HG02571 (cell line): ENCODE data around the gene GPRIN1.

Experiments used
- ATAC-seq: cut with Tn5 transposase; IDR thresholded peaks from one replicate; pipeline ENCODE4 v1.9.1; 2021; ENCODE audit warnings: mild to moderate bottlenecking, moderate library complexity; ENCODE audit not compliant: unreplicated experiment

The GPRIN1 gene

DNA sequence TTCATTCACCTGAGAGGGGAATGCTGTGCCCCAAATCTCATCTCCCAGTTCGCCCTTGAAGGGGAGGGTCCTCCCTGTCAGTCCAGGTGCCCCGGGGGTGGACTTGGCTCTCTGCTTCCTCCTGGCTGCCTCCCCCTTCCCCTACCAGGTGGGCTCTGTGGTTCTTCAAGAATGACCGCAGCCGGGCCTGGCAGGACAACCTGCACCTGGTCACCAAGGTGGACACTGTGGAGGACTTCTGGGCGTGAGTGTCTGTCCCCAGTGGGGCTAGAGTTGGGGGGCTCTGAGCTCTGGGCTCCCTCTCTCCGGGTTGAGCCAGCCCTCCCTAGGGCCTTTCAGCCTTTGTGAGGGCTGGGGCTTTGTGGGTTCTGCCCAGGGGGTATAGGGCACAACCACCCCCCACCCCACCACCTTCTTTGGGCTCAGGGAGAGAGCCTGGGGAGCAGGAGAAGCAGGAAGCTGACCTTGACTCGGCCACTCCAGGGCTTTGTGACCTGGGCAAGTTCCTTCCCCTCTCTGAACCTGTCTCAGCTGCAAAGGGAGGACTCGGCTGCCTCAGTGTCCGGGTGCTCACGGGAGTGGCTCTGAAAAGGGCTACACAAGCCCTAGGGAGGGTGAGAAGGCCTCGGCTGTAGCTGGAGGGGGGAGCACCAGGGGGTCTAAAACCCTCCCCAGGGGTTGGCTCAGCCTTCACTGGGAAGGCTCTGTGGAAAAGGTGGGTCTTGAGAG lies 33.7 kb upstream of the GPRIN1 start:
- ATAC-seq, result no peak

DNA sequence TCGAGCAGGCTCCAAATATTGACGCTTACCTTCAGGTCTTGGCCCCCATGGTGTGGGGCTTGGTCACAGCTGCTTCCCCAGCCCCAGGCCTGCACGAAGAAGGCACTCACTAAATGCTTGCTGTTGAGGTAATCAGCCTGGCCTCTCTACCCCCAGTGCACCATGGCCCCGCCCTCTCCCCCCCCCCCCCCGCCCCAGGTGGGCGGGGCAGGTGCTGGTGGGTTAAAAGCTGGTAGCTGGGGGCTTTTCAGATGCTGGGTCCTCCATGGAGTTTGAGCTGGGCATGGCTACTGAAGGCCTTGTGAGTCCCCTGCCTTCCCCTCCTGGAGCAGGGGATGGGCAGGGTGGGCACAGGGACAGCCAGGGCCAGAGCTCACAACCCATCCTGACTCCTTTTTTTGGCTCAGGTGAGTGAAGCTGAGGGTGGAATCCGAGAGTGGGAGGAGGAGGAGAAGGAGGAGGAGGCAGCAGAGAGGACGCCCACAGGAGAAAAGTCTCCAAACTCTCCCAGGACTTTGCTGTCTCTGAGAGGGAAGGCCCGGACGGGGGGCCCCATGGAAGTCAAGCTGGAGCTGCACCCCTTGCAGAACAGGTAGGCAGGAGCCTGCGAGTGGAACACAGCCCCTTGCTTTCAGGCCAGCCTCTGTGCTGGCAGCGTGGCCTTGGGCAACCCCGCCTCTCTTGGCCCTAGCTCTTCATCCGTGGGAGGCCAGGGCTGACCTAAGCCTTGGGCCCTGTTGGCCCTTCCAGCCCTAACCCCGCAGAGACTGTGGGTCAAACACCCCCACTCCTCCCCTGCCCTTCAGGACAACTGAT lies 32.9 kb upstream of the GPRIN1 start:
- no peak for ATAC-seq

DNA sequence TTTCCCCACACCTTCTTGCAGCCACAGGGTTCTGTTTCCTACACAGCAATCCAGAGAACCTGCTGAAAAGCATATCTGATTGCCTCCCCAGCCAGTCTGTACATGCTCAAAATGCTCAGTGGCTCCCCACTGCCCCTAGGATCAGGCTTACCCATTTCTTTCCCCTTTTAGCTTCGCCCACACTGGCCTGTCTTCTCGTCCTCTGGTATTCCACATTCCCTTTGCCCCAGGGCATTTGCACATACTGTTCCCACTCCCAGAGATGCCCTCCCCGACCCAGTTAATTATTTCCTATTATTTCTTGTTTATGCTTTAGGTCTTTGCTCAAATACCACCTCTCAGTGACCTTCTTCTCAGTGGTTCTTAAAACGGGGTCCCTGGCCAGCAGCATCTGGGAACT lies 30.7 kb upstream of the GPRIN1 start:
- no peak for ATAC-seq

DNA sequence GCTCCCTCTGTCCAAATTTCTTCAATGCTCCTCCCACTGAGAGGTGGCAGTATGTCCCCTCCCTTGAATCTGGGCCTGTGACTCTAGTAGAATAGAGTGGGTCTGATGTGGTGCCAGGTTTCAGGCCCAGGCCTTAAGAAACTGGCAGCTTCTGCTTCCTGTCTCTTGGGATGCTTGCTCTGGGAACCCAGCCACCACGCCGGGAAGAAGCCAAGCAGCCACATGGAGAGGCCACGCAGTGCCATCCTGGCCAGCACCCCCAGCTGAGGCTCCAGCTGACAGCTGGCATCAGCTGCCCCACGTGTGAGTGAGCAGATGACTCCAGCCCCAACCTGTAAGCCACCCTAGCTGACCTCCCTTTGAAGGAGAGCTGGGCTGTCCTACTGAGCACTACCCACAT lies 30.0 kb upstream of the GPRIN1 start:
- ATAC-seq, result no peak

DNA sequence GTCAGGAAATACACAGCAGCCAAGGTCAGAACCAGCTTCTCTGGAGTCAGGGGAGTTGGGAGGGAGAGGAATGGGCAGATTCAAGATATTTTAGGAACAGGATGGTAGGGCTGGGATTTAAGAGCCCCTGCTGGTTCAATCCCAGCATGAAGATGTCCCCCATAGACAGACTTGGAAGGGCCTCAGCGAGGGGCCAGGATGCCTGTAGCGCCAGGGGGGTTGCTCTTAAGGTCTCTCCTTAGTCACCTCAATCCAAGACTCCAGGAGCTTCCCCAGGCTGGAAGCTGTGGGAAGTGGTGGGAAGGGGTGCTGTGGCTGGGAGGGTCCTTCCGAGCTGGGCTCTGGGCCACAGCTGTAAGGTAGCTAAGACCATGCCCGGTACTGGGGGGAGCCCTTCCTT lies 29.3 kb upstream of the GPRIN1 start:
- ATAC-seq, result no peak

DNA sequence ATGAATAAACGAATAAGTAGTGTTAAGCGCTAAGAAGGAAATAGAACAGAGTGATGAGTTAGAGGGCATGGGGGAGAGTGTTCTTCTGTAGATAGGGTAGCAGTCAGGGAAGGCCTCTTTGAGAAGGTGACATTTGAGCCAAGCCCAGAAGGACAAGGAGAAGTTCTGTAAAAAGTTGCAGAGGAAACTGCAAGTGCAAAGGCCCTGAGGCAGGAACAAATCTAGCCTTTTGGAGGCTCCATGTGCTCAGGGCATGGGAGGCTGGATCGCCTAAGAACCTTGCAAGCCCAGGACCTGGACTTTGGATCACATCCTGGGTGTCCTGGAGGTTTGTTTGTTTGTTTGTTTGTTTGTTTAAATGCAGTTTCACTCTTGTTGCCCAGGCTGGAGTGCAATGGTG lies 28.5 kb upstream of the GPRIN1 start:
- no peak for ATAC-seq

DNA sequence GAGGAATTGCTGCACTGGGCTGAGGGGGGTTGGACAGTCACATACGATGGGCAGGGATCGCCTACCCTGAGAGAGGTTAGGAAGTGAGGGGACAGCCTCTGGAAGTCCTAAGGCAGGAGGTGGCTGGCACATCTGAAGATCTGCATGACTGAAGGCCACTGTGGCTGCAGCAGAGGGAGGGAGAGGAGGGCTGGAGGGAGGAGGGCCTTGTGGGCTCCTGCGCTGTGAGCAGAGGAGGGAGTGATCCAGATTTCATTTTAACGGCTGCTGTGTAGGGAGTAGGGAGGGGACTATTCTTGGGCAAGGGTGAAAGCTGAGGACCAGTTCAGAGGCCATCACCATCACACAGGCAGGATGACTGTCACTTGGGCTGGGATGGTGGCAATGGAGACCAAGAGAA lies 27.6 kb upstream of the GPRIN1 start:
- no peak for ATAC-seq

DNA sequence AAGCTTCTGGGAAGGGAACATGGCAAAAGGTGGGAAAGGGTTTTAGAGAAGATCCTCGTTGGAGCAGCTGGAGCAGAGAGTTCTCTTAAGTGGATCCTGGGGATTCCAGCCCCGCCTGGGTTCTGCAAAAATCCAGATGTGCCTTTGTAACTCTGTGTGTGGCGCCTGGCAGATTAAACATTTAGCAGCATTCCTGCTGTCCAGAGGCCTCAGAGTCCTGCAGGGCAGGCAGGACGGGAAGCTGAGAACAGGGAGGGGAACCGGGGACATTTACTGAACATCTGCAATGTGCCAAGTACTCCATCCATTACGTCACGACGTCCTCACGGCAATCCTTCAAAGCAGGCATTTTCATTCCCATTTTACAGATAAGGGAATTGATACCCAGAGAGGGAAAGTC lies 26.5 kb upstream of the GPRIN1 start:
- ATAC-seq, result no peak

DNA sequence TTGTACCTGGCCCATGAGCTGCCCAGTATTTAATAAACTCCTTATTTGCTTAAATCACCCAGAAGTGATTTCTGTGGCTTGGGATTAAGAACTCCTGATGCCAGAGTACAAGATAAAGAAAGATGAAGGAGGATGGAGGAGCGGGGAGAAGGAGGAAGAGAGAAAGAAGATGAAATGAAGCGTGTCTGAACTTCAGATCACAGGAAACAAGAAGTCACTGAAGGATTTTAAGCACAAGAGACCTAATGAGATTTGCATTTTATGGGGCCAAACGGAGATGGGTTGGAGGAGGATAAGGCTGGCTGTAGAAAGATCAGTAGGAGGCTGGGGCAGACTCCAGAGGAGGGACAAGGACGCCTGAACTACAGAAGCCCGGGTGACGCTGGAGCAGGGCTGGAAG lies 23.6 kb upstream of the GPRIN1 start:
- no peak for ATAC-seq

DNA sequence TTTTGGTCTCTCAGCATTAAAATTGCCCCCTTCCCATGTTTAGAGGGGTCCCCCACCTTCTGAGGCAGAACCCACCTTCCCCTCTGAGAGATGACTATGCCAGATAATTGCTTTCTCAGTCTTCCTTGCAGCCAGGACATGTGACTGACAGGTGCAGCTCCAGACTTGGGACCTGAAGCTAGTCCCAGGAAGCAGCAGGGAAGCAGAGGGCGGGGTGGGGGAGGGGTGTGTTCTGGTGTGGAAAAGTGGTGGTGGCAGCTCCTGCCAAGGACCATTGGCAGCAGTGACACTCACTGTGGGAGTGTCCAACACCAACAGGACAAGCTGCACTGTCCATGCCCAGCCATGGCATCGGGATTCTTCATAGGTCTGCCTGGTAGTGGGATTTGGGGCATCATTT lies 22.8 kb upstream of the GPRIN1 start:
- ATAC-seq, result no peak

DNA sequence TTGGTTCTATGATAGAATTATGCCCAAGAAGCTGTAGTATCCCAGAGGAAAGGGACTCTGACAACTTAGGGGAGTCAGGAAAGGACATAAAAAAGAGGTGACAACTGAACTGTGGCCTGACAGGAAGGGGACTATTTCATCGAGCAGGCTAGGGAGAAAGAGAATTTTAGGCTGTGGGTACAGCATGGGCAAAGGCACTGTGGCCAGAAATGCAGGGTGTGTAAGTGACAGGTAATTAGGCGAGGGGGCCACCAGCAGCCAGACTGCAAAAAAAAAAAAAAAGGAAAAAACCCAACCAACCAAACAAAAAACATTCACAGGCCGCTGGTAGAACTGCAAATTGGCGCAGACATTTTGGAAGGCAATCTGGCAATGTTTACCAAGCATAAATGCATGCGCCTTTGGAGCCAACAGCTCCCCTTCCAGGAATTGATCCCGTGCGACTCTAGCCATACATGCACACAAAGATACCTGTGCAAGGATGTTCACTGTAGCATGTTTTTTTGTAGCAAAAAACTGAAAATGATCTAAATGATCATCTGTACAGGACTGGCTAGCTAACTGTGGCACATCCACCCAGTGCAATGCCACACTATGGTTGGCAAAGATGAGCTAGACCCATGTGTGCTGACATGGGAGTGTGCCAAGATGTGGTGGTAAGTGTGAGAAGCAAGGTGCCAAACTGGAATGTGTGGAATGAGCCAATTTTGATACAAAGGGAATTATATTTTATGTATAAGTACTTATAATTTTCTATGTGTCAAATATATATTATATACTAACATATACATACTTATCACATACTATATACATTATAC lies 21.6 kb upstream of the GPRIN1 start:
- ATAC-seq, result no peak

DNA sequence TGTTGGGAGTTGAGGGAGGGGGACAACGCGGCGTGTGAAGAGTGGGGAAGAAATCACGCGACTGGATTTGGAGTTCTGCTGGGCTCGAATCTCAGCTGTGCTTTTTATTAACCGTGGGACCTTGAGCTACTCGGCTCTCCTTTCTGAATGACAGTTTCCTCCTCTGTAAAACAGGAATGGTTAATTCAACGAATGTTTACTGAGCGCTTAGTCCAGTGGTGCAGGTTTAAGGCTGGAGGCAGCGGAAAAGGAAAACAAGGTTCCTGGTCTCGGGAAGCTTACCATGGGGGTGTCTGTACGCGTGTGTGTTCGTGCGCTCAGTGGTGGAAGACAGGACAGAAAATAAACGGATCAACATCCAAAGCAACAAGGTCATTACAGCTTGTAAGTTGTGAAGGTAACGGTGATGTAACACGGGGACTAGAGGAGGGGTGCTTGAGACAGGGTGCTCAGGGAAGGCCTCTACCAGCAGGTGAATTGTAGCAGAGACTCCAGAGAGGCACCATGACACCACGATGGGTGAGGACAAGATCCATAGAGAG lies 20.8 kb upstream of the GPRIN1 start:
- no peak for ATAC-seq

DNA sequence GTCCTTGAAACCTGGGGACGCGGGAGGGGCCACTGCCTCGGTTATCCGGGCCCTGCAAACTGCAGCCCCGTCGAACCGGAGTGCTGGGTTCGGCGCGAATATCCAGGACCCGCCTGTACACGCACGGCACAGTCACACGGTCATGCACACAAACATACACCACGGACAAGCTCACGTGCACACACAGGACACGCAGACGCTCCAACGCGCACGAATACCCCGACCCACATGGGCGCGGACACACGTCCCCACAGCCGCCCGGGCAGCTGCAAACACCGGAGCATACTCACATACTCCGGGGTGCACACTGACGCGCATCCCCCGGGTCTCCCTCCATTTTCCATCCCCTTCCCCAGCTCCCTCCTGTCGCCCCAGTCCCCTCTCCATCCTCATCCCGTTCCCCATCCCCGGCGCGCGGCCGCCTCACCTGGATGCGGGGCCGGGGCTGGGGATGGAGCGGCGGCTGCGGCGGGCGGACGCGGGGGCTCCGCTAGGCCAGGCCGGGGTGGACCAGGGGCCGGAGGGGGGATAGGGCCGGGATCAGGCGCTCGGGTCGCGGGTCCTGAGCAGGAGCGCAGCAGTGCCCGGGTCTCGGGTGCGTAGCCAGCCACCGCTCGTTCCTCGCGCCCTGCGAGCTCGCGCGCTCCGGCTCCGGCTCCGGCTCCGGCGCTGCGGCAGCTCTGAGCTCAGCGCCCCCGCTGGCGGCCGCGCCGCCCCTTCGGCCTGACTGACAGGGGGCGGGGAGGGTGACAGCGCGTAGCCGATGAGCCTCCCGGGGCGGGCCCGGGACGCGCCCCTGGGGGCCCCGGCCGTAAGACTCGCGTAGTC lies 20.1 kb upstream of the GPRIN1 start, which contains the start of the genes EIF4E1B and SNCB:
Gene EIF4E1B (plus strand): TSS at position 823 of the 828 bp plus-strand sequence. CDS start 12,113 bp downstream, outside the sequence.
Gene SNCB (minus strand): TSS at position 682 of the 828 bp plus-strand sequence. CDS start 880 bp downstream, outside the sequence.
- no peak for ATAC-seq

DNA sequence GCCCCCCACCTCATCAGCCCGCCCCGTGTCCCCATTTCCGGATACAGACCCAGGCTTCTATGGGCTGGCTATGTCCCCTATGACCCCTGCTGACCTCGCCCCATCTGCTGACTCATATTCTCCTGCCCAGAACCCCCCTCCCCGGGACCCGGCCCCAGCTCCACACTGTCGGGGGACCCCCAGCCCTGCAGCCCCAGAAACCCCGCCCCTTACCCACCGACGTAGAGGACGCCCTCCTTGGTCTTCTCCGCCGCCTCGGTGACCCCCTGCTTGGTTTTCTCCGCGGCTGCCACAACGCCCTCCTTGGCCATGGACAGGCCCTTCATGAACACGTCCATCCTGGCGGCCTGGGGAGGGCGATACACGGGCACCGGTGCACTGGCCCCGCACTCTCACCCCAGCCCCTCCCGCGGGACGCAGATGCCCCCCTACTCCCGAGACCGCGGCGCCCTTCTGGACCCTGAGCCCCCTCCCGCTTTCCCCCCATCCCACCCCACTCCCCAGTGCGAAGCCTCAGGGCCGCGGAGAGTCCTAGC lies 19.4 kb upstream of the GPRIN1 start:
- no peak for ATAC-seq

DNA sequence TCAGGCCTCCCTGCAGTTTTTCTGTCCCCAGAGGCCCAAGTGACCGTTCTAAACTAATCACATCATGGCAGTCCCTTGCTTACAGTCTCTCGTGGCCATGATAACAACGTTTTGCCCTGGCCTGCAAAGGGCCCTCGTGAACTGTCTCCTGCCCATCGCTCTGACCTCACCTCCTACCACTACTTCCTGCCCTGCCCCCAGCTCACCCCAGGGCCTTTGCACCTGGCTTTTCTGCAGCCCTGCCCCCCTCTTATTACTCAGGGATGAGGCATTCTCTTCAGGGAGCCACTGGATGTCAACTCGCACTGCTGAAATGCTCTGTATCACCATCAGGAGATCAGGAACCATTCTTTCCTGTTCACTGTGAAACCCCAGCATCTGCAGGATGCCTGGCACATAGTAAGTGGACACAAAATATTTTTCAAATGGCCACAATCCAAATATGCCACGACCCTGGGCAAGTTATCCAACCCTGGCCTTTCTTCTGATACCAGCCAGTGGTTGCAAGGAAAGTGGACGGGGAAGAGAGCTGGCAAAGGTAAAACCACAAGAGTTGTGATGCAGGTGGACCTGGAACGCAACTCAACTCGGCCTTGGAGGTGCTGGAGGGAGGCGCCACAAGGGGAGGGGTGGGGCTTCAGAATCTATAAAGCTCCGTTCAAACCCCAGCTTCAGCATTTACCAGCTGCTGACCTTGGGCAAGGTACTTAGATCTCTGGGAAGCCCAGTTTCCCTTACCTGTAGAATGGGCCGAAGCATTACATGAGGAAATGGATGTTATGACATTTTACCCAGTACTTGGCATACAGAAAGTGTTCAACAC lies 18.7 kb upstream of the GPRIN1 start:
- no peak for ATAC-seq

DNA sequence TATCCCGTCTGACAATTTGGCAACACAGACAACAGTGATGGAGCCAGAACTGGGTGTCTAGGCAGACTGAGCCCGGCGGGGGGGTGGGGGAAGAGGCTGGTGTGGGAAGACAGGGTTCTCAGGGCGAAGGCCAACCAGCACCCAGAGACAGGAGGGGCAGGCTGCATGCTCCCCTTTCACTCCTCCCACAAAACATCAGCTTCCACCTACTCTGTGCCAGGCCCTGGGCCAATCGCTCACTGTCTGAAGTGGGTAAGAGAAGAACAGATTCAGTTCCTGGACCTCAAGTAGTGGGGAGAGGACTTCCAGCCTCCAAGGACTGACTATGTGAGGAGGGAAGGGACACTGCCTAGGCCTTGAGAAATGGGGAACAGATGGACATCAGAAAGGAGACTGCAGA lies 17.6 kb upstream of the GPRIN1 start:
- no peak for ATAC-seq

DNA sequence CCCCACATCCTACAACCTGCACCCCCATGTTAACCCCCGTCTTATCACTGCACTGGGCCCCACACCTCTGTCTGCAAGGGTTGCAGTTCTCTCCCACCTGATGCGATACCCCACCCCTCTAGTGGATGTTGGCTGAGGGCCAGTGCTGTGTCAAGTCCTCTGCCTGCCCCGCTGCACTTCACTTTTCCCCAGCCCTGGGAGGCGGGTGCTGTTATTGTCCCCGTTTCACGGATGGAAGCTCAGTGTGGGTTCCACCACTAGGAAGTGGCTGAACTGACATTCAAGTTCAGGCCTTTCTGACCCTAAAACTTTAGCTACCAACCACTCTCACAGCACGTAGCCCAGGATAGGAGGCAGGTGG lies 16.9 kb upstream of the GPRIN1 start:
- ATAC-seq, result no peak

DNA sequence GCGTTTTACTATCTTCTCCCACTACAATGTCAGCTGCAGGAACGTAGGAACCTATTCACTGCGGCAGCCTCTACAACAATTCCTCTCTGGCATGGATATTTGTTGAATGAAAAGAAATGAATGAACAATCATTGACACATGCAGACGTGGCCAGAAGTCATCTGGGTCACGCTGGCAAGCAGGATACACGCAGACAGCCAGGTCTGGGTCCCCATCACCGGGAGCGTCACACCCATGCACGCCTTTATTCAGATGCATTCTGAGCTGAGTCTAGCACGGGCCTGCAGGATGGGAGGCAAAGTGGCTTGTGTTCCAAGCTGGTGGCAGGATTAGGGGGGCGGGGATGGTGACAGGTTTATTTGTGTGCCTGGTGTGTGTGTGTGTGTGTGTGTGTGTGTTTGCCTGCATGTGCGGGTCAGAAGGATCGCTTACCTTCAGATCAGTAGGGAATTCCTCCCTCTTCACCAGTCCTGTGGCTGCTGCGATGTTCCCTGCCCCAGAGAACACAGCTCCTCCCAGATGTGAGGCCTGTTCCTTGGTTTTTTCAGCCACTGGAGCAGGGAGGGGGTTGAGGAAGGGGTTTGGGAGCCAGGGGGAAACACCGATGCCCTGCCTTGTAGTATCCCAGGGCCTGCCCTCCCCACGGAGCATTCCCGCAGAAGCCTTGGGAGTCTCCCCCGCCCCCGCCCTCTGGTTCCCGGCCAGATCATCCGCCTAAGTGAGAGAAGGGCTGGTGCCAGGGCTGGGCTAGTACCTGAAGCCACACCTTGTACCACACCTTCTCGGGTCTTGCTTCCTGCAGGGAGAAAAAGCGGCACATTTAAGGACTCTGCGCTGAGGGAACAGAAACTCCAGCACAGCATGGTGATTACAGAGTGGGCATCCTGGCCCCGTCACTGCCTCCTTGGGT lies 16.3 kb upstream of the GPRIN1 start:
- no peak for ATAC-seq
